ENCODE data around the gene NOVA2. TPM values are rescaled to one million over a fixed set of nuclear protein-coding genes. Genes with fewer than 3 reads are reported as not detected.

Gene NOVA2
- total RNA-seq, 1 donor from 2014 or later = 0.40 TPM

DNA sequence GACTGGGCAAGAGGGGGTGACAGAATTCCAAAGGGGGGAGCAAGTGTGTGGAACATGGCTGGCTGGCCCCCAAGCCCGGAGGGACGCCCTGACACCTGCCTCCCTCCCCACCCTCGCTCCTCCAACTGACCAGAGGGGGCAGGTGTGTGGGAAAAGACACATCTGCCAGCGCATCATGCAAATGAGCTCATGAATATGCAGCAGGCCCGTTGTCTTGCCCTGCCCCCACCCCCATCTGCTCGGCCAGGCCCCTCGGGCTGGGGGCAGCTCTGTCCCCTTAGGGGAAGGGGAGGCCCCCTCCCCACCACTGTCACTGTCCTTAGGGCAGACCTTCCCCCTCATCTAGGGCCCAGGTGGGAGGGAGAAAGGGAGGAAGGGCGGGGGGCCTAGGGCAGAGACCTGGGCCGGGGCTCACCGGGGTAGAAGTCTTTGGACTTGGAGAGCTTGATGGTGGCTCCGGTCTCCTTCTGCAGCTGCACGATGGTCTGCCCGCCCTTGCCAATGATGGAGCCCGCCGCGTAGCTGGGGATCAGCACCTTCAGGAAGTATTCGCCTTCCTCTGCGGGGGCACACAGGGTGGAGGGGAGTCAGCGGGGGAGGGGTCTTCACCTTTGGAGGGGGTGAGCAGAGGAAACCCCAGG is 12.9 kb downstream of the NOVA2 start:
- ATAC-seq = no peak

DNA sequence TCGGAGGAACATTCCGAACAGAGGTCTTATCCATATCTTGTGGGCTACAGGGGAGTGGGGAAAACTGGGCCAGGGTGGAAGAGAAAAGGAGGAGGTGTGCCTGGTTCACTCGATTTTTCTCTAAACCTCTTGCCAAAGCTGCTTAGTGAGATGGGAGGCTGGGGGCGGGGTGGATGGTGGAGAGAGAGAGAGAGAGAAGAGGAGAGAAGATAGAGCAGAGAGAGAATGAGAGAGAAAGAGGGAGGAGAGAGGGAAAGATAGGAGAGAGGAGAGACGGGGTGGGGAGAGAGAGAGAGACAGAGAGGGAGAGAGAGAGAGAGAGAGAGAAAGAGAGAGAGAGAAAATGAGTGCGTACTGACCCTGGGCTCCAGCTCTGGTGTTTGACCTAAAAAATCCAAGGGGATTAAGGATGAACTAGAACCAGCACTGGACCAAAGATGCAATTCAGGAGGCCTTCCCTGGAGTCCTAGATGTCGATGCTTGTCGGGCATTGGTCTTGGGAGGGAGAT is 14.1 kb downstream of the NOVA2 start:
- ATAC-seq = no peak

DNA sequence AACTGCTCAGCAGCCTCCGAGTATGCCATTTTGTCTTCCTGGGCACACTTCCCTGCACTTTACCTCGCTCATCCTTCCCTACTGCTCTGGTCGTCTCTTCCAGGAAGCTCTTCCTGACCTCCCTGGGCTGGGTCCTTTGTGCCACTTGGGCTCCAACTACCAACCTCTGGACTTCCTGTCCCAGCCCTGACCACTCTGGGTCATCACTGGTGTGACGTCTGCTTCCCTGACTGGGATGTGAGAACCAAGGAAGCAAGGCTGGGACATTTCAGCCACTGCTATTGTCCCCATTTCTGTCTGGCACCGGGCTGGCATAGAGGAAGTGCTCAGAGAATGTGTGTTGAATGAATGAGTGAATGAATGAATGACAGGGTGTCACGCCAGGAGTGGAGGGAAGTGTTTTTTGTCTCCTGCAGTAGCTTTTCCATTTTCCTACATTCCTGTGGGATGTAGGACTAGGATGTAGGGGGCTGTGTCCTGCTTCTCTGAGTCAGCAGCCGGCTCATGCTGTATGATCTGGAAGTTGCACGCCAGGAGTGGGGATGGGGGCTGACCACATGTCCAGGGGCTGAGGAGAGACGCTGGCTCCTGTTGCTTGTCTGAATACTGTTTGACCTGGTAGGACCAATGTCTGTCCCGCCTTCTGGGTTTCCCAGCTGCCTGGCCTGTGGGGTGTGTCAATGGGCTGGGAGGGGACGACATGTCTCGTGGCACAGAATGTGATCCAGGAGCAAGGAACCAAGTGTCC is 14.7 kb downstream of the NOVA2 start:
- no peak for ATAC-seq

DNA sequence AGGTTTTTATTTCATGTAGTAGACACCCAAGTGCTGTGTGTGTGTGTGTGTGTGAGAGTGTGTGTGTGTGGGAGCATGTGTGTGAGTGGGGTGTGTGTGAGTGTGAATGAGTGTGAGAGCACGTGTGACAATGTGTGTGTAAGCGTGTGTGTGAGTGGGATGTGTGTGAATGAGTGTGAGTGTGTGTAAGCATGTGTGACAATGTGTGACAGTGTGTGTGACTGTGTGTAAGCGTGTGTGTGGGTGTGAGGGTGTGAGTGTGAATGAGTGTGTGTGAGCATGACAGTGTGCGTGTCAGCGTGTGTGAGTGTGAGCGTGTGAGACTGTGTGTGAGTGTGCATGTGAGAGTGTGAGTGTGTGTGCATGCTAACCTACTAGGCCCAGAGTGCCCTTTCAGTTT is 15.3 kb downstream of the NOVA2 start:
- no peak for ATAC-seq

DNA sequence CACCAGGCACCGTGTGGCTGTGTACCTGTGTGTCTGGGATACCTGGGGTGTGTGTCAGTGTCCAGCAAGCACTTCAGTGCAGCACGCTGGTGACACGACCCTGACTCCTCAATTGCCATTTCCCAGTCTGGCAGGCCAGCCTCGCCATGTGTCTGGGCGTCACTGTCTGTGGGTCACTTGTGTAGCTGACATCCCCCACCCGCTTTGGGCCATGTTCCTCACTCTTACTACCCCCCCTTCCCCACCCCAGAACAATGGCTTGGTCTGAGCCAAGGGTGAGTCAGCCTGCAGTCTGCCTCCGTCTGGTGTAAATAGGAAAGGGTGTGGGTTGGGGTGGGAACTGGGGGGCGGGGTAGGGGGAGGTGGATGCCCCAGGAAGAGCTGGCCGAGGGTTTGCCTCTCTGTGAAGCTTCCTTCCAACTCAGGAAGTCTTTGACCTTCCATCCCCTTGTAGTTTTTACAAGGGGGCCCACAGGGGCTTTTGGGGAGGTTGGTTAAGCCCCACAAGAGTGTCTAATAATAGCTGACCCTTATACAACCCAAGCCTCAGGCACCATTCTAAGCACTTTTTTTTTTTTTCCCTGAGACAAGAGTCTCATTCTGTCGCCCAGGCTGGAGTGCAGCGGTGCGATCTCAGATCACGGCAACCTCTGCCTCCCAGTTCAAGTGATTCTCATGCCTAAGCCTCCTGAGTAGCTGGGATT is 17.6 kb downstream of the NOVA2 start:
- ATAC-seq = peak; percentile 73

DNA sequence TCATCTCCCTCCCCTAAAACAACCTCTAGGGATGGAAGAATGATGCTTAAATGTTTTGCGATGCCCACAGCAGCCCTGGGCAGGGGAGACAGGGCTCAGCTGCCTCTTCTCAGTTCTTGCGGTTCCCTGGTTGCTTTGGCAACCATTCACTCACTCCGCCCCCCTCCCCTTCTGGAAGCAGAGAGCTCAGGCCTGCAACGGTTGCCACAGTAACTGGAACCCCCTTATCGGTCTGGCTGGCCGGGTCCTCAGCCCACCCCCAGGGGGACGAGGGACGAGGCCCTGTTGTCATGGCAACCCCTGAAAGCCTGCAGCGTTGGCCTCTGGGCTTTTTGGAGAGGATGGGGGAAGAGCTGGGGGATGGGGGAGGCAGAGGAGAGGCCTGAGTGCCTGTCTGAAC is 19.5 kb downstream of the NOVA2 start:
- ATAC-seq = no peak

DNA sequence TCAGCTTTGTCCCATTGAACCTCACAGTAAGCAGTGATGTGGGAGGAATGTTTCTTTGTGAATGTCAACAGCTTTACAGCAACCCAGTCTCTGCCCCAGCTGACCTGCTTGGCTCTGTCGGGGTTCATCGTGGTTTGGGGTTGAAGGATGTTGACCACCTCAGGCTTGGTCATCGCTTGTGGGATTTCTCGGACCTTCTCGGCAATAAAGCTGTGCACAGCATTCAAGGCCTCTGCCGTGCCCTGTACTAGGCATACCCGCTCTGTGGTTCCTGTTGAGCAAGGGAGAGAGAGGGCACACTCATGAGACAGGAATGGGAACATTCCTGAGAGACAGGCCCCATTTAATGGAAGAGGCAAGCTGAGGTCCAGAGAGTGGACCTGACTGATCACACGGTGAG is 20.0 kb downstream of the NOVA2 start:
- ATAC-seq = no peak

DNA sequence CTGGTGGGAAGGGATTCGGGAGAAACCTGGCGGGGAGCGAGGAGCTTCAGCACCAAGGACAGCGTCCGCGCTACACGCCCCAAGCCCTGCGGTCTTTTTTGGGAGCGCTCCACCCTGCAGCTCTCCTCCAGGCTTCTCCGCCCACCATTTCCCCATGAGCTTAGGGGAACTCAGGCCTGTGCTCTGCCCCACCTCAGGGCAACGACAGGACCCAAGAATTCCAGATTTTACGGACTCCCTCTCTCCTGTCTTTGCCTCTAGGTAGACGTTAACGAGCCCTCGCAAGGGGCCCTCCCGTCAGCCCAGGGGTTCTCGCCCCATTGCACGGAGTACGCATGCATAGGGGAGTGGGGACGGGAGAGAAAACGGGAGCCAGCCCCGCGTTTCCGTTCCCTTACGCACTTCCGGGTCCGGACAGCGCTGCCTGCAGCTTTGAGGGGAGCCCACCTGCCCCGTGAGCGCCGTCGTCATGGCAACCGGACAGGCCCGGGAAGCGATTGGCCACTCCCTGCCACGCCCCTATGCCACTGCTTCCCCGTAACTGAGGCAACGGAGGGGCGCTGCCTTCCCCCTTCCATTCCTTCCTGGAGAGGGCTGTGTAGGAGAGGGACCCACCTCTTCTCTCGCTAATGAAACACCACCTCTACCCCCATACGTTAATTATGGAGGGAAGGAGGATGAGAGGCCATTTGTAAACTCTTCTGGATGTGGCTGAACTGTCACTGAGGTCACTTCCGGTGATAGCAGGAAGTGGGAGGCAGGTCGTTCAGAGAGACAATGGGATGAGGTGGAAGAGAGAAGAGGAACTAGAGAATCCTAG is 20.8 kb downstream of the NOVA2 start:
- ATAC-seq = peak; percentile 35

DNA sequence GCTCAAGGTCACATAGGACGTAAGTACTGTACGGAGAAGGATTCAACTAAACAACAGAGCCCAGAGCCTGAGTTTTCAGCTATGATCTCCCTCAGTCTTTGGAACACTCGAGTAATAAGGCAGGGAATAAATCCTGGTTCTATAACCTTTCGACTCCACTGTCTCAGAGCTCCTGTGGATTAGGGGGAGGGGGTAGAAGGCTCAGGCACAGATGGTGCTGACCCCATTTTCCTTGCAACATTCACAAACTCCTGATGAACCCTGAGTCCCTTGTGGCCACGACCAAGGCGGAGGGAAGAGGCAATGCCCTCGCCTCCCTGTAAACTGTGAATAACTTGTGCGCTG is 21.4 kb downstream of the NOVA2 start:
- ATAC-seq = no peak

DNA sequence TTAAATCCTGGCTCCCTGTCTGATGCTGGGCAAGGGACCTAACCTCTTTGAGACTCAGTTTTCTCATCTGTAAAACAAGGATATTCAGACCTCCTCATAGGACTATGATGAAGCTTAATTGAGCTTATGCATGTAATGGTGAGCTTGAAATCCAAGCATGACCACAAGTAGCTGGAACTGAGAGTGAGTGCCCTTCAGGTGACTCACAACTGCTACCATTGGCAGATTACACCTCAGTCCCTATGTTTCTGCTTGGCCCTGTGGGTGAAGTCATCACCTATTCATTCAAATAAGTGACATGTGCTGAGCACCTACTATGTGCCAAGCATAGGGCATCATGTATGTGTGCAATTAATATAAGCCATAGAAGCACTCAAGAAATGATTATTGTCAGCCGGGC is 25.7 kb downstream of the NOVA2 start:
- ATAC-seq = no peak

DNA sequence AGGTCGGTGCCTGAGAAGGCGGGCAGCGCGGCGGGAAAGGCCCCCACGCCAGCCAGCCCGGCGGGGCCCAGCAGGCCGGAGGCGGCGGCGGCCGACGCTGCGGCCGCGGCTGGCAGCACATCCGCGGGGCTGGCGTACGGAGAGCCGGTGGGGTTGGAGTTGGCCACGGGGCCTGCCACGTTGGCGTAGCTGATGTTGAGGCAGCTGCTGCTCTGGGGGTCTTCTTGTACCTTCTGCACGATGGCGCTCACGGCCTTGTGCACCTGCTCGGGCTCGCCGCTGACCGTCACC is 33.2 kb downstream of the NOVA2 start:
- no peak for ATAC-seq

DNA sequence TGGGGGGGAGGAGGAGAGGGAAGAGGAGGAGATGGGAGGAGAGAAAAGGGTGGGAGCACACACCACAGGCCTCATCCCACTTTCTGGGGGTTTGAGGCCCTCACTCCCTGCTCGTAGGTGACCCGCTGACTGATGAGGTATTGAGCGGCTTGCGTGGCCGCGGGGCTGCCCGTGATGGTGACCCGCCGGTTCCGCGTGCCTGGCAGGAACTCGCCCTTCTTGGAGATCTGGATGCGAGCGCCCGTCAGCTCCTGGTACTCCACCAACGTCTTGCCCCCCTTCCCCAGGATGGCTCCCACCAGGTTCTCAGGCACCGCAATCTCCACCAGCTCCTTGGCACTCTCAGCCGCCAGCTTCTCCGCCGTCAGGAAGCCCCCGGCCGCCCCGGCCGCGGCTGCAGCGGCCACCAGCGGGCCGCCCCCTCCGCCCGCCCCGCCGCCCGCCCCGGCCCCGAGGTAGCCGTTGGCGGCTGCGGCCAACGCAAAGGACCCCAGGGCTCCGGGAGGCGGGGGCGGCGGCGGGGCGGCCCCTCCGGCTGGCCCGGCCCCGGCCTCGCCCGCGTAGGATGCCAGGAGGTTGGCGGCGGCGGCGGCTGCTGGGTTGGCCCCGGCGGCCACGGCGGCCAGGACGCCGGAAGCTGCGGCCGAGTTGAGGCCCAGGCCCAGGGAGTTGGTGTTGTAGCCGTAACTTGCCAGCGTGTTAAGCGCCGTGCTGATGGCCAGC is 33.7 kb downstream of the NOVA2 start:
- peak; percentile 22 for ATAC-seq

DNA sequence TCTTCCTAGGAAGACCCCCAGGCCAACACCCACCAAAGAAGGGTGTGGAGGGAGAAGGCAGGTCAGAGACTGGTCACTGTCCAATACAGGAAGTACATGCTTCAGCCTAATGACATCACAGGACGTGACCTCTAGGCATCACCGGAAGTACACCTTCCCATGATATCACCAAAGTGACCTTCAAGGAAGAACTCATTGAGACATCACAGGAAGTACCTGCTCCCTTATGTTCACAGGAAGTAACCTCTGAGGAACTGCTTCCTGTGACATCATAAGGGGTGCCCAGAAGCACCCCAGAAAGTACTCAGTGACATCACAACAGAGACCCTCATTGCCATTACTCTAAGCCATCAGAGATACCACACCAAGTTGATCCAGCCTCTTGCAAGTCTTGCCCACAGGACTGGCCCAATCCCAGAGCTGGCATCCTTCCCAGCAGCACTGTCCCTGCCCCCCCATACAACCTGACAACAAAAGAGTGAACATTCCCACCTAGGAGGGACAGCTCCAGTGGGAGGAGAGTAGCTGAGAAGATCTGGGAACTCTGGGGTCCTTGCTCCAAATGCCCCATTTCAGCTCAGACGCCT is 34.8 kb downstream of the NOVA2 start:
- peak; percentile 12 for ATAC-seq

DNA sequence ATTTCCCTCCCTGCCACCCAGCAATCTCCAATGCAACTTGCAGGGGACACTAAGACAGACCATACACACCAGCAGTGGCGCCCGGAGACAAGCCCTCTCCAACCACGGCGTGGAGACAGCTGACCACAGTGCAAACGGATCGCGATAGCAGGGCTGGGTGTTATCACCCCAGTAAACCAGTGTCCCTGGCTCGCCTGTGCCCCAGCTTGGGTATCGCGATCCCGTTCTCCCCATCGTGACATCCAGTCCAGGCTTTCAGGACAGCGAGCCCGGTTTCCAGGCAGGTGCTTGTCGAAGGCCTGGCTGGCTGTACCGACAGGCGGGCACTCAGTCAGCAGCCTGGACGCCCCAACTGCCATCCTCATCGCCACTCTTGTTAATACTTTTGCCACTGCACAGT is 38.4 kb downstream of the NOVA2 start:
- ATAC-seq = no peak

DNA sequence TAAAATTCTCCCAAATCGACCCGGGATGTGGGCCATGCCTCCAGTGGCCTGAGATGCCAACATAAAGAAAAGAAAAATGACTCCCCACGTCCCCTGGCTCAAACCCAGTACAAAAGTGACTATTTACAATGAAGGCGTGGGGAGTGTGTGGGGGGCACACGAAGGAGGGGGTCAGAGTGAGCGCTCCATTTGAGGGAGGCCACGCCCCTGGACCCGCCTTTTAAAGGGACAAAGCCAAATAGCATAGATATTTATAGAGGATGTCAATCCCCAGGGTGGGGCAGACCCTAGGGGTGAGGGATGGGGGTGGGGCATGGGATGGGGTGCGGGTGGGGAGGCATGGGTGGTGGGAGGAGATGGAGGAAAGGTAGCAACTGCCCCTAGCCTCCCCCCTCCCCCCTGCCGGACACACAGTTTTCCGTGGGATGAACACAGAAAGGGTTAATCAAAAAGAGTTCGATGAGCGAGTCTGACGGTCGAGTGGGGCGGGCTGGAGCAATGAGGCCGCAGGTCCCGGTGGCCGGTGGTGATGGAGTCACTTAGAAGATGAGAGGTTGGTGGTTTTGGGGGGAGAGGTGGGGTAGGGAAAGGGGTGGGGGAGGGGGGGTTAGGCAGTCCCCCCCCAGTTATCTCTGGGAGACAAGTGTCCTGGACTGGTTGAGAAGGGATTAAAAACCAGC is 39.0 kb downstream of the NOVA2 start:
- ATAC-seq = no peak

DNA sequence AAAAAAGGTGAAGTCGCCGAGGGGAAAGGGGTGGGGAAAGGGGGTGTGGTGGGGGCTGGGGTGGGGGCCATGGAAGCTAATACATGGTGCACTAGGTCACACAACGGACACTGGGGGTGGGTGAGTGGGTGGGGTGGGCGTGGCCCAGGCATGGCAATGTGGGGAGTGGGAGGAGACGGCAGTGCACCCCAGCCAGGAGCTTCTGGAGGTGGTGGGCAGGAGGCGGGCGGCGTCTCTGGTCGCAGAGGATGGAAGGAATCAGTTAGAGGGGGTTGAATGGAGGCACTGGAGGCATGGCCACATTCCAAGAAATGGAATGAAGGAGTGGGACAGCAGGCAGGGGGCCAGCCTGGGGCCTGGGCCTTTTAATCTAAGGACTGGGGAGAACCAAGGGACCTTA is 39.9 kb downstream of the NOVA2 start:
- no peak for ATAC-seq

DNA sequence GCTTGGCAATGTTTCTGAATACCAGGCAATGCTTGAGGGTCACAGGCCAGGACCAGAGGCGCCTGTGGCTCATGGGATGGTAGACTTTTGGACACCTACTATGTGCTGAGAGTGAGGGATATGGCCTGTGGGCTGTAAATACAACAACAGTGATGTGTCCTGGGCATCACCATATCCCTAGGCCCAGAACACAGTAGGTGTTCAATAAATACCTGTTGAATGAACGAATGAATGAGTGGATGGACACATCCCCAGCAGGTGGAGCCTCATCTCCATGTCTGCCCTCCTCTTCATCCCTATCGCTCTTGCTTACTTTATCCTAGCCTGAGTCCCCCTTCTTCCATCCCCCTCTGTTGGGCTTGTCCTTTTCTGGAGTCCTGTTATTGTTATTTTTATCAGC is 42.6 kb downstream of the NOVA2 start:
- ATAC-seq = no peak

DNA sequence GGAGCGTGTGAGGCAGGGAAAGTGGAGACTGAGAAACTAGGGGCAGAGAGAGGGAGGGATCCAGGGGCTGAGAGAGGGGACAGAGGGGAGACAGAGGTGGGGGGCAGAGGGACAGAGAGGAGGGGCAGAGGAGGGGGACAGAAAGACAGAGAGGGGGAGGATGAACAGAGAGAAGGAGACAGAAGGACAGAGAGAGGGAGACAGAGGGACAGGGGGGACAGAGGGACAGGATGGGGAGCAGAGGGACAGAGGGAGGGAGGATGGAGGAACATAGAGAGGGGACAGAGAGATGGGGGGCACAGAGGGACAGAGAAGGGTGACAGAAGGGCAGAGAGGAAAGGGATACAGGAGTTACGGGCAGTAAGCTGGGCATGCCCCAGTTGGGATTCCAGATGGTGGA is 44.4 kb downstream of the NOVA2 start:
- no peak for ATAC-seq

DNA sequence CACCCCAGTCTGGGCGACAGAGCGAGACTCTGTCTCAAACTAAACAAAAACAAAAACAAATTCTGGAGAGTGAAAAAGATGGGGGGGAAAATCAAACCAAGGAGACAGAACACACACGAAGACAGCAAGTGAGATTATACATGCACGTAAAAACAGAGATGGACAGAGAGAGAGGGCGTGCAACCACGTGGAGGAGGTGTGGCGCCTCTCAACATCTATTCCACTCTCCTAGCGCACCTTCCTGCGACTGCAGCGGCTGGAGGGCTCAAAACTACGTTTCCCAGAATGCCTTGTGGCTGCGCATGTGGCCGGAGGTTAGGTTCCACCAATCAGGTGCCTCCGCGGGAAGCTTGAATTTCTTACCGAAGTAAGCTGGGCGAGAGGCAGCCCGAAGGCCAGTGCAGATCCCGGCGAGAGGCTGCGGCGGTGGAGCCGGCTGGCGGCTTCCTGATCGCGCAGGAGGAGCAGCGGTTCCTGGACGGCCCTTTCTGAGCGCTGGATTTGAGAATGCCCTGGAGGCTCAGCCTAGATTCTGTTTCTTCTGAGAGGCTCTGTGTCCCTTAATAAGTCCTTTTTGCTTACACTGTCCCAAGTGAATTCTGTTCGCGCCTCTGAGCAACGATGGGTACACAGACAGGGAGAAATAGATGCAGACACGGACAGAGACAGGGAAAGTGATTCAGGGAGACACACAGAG is 46.0 kb downstream of the NOVA2 start:
- ATAC-seq = peak; percentile 89

DNA sequence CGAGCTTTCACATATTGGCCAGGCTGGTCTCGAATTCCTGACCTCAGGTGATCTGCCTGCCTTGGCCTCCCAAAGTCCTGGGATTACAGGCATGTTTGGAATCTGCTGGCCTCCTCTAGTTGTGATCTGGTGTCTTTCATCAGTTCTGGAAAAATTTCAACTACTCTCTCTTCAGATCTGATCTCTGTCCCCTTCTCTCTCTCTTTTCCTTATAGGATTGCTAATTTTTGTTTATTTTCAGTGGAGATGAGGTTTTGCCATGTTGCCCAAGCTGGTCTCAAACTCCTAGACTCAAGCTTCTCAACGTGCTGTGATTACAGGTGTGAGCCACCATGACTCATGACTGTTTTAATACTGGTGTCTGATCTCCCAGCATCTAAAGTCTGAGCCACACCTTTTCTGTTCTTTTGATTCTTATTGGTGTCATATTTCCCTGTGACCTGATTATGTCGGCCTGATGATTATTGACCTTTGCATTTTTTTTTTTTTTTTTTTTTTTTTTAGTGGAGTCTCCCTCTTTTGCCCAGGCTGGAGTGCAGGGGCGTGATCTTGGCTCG is 48.7 kb downstream of the NOVA2 start:
- peak; percentile 43 for ATAC-seq

DNA sequence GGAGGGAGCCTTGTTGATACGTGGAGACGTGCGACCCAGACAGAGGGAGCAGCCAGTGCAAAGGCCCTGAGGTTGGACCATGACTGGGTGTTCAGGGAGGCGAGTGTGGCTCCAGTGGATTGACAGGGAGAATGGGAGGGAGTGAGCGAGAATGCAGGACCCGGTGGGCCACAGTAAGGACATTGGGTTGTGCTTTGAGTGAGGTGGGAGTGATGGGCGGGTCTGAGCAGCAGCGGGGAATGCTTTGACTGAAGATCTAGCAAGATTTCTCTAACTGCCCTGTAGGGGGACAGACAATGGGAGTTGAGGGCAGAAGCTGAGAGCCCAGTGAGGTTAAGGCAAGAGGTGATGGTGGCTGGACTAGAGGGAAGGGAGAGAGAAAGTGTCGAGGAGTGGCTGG is 51.4 kb downstream of the NOVA2 start:
- ATAC-seq = no peak

Measured in esophagus mucosa (tissue), 1 donor.